HCT116 (cell line): ENCODE data around the gene NME2. TPM values are rescaled to one million over a fixed set of nuclear protein-coding genes. Genes with fewer than 3 reads are reported as not detected.

ENCODE experiments used
- ATAC-seq: fragments of 200-7000 bp; cut with Tn5 transposase; 2 replicates; pipeline ENCODE4 v1.9.1; 2020; ENCODE audit warnings: mild to moderate bottlenecking, moderate library complexity
- BruUV-seq: library from RNA; stranded (reverse); fragments of 400-500 nt; replicated peaks from 2 replicates; lab custom pipeline; 2021; lab: Mats Ljungman, UMichigan
- CTCF ChIA-PET: fragments of 300-600 bp; sonication (Branson Sonifier 250); formaldehyde crosslinking; loops from one replicate; lab custom pipeline; 2021; ENCODE audit warnings: antibody characterized with exemption; lab: Charles Lee
- POLR2A ChIA-PET: fragments of 300-600, 350-600 bp; sonication (Branson Sonifier 250); formaldehyde crosslinking; loops from one replicate; lab custom pipeline; 2021; ENCODE audit warnings: antibody characterized with exemption; lab: Charles Lee
- RAD21 ChIA-PET, 2 experiments: fragments of 300-600 bp; sonication (Branson Sonifier 250); formaldehyde crosslinking; loops; one replicate each; lab custom pipeline; 2023; ENCODE audit warnings: low total read pairs in 2 of 2; ENCODE audit not compliant: uncharacterized antibody in 2 of 2, unreplicated experiment in 2 of 2, low non-redundant PET in 1 of 2; lab: Charles Lee
- DNase-seq: peaks from one replicate; pipeline ENCODE4 v3.0.0-alpha.2; 2010; ENCODE audit warnings: low read depth, low spot score
- H2AFZ ChIP-seq: fragments of 200-600 bp; shearing (Covaris generic), sonication (generic); 2 replicates; pipeline ENCODE4 v1.6.1; 2017; ENCODE audit warnings: low read depth, mixed run types, mixed read lengths, antibody characterized with exemption, low read length; ENCODE audit not compliant: poor library complexity, severe bottlenecking
- H3K27ac ChIP-seq: 2 replicates; pipeline ENCODE4 v1.5.1; 2012; ENCODE audit warnings: low read depth, low read length
- H3K27me3 ChIP-seq: fragments of 200-600 bp; sonication (generic); 2 replicates; pipeline ENCODE4 v1.6.1; 2016; ENCODE audit warnings: mixed run types, low read length, mixed read lengths; ENCODE audit not compliant: insufficient read depth
- H3K36me3 ChIP-seq, 2 experiments: fragments of 200-500 bp in 1 of 2; fragments of 200-600 bp in 1 of 2; sonication (Bioruptor generic) in 1 of 2; sonication (generic) in 1 of 2; 2 replicates each; pipeline versions ENCODE4 v1.5.1 to v1.6.1; 2014 to 2016; ENCODE audit warnings: low read length in 2 of 2, inconsistent platforms in 1 of 2, mixed read lengths in 1 of 2, mixed run types in 1 of 2; ENCODE audit not compliant: insufficient read depth in 2 of 2, control insufficient read depth in 1 of 2
- H3K4me1 ChIP-seq, 2 experiments: fragments of 200-600 bp in 1 of 2; sonication (generic) in 1 of 2; 2 replicates each; pipeline versions ENCODE4 v1.5.1 to v1.6.1; 2012 to 2017; ENCODE audit warnings: low read length in 2 of 2, inconsistent platforms in 1 of 2, mild to moderate bottlenecking in 1 of 2, mixed read lengths in 1 of 2, mixed run types in 1 of 2, moderate library complexity in 1 of 2; ENCODE audit not compliant: insufficient read depth in 2 of 2, control insufficient read depth in 1 of 2
- H3K4me2 ChIP-seq: fragments of 200-600 bp; sonication (generic); 2 replicates; pipeline ENCODE4 v1.6.1; 2017; ENCODE audit warnings: mixed run types, low read length, mixed read lengths
- H3K4me3 ChIP-seq, 2 experiments: fragments of 200-600 bp in 1 of 2; sonication (generic) in 1 of 2; replicated peaks in 1 of 2; 2 replicates each; pipeline ENCODE4 v1.5.1; 2011 to 2016; ENCODE audit warnings: low read length in 2 of 2, control low read depth in 1 of 2, low read depth in 1 of 2, mild to moderate bottlenecking in 1 of 2, mixed read lengths in 1 of 2, mixed run types in 1 of 2
- H3K79me2 ChIP-seq: fragments of 200-600 bp; sonication (generic); 2 replicates; pipeline ENCODE4 v1.6.1; 2017; ENCODE audit warnings: mild to moderate bottlenecking, mixed run types, low read length, moderate library complexity, mixed read lengths; ENCODE audit not compliant: insufficient read depth
- H3K9ac ChIP-seq: fragments of 200-600 bp; sonication (generic); 2 replicates; pipeline ENCODE4 v1.6.1; 2016; ENCODE audit warnings: low read length, mixed read lengths
- H3K9me2 ChIP-seq: fragments of 200-600 bp; sonication (generic), shearing (Covaris generic); 2 replicates; pipeline ENCODE4 v1.6.1; 2017; ENCODE audit warnings: mixed run types, mild to moderate bottlenecking, moderate library complexity; ENCODE audit not compliant: insufficient read depth
- H3K9me3 ChIP-seq, 2 experiments: fragments of 200-500 bp in 1 of 2; fragments of 200-600 bp in 1 of 2; sonication (Bioruptor generic) in 1 of 2; sonication (generic) in 1 of 2; 2 replicates each; pipeline ENCODE4 v1.6.1; 2014 to 2017; ENCODE audit warnings: low read length in 2 of 2, mixed read lengths in 2 of 2, inconsistent platforms in 1 of 2, low read depth in 1 of 2, mild to moderate bottlenecking in 1 of 2, mixed run types in 1 of 2, moderate library complexity in 1 of 2; ENCODE audit not compliant: control insufficient read depth in 1 of 2, insufficient read depth in 1 of 2
- H4K20me1 ChIP-seq: fragments of 200-600 bp; sonication (generic), shearing (Covaris generic); 2 replicates; pipeline ENCODE4 v1.6.1; 2017; ENCODE audit warnings: mixed run types, mild to moderate bottlenecking, moderate library complexity; ENCODE audit not compliant: insufficient read depth
- ATF3 ChIP-seq: IDR thresholded peaks from 2 replicates; pipeline ENCODE4 v1.6.1; 2012
- CBX3 ChIP-seq: IDR thresholded peaks from 2 replicates; pipeline ENCODE4 v1.6.1; 2012; ENCODE audit warnings: low read depth
- CTCF ChIP-seq, 3 experiments: fragments of 200-600 bp in 1 of 3; sonication (generic) in 1 of 3; IDR thresholded peaks in 2 of 3; conservative IDR thresholded peaks in 1 of 3; 2 replicates each; pipeline ENCODE4 v1.5.1; 2012 to 2017; ENCODE audit warnings: low read depth in 2 of 3, low read length in 2 of 3, antibody characterized with exemption in 1 of 3, borderline replicate concordance in 1 of 3, control low read depth in 1 of 3, mild to moderate bottlenecking in 1 of 3, mixed read lengths in 1 of 3, mixed run types in 1 of 3, moderate library complexity in 1 of 3; ENCODE audit not compliant: insufficient read depth in 1 of 3
- EGR1 ChIP-seq: IDR thresholded peaks from 2 replicates; pipeline ENCODE4 v1.6.1; 2012; ENCODE audit warnings: low read depth
- ELF1 ChIP-seq: IDR thresholded peaks from 2 replicates; pipeline ENCODE4 v1.6.1; 2012; ENCODE audit warnings: low read depth, borderline replicate concordance
- FOSL1 ChIP-seq: IDR thresholded peaks from 2 replicates; pipeline ENCODE4 v1.6.1; 2012; ENCODE audit warnings: low read depth
- MAX ChIP-seq: IDR thresholded peaks from 2 replicates; pipeline ENCODE4 v1.6.1; 2012
- POLR2AphosphoS5 ChIP-seq: IDR thresholded peaks from 2 replicates; pipeline ENCODE4 v1.6.1; 2011; ENCODE audit warnings: mild to moderate bottlenecking, low read depth, low read length, moderate library complexity
- REST ChIP-seq: IDR thresholded peaks from 2 replicates; pipeline ENCODE4 v1.6.1; 2012; ENCODE audit warnings: low read depth
- SP1 ChIP-seq: IDR thresholded peaks from 2 replicates; pipeline ENCODE4 v1.6.1; 2012; ENCODE audit warnings: low read depth
- SRF ChIP-seq: IDR thresholded peaks from 2 replicates; pipeline ENCODE4 v1.6.1; 2012; ENCODE audit warnings: low read depth
- YY1 ChIP-seq: IDR thresholded peaks from 2 replicates; pipeline ENCODE4 v1.6.1; 2011; ENCODE audit warnings: low read length, low read depth, moderate library complexity, mild to moderate bottlenecking; ENCODE audit not compliant: insufficient replicate concordance; ENCODE audit errors: extremely low read depth
- ZBTB33 ChIP-seq: IDR thresholded peaks from 2 replicates; pipeline ENCODE4 v1.6.1; 2011; ENCODE audit warnings: mild to moderate bottlenecking, low read length, moderate library complexity; ENCODE audit not compliant: insufficient replicate concordance; ENCODE audit errors: extremely low read depth
- ZFX ChIP-seq: fragments of 450-650 bp; IDR thresholded peaks from 2 replicates; pipeline ENCODE4 v1.6.1; 2017
- ZNF274 ChIP-seq: fragments of 200-500 bp; sonication (Bioruptor generic); IDR thresholded peaks from 2 replicates; pipeline ENCODE4 v1.6.1; 2014; ENCODE audit warnings: mild to moderate bottlenecking, low read depth, low read length, inconsistent platforms
- intact Hi-C: fragments of 100-400 bp; cut with micrococcal nuclease; formaldehyde crosslinking; loops from 2 replicates; pipeline ENCODE4 v1.10.0; 2022
- total RNA-seq: library from RNA; stranded (reverse); gene quantifications from one replicate; pipeline ENCODE4 v1.2.1, GENCODE V29; 2021; ENCODE audit not compliant: unreplicated experiment

The NME2 gene
- total RNA-seq, 1 experiment from 2014 or later, result 1,287 TPM

- Histone ChIP-seq H3K9me3 (no peaks in the 10 kb centered on the region), H3K4me1 (peaks cover 39 to 54% of the 10 kb centered on the region in 2 experiments), H3K4me3 (peak within 1 kb of the TSS; percentile 91 to 92), H3K27ac (peak within 1 kb of the TSS; percentile 87), H2AFZ (no peak within 1 kb of the TSS), H3K27me3 (no peaks in the 10 kb centered on the region), H3K4me2 (peak within 1 kb of the TSS; percentile 89), H3K79me2 (peaks cover 45% of the 10 kb centered on the region), H3K9ac (peak within 1 kb of the TSS; percentile 95), H3K36me3 (no peaks in the 10 kb centered on the region), H3K9me2 (no peaks in the 10 kb centered on the region), H4K20me1 (peaks cover 17% of the 10 kb centered on the region; the same call in 1 of the 2 replicates)
- intact Hi-C loops, result loop anchor here (1.0 to 2.0 kb wide), 2 partner anchors 32 to 254 kb away; partner anchors contain the start of genes NME1 and TOB1
- DNase-seq (peak; percentile 95), ATAC-seq (peak; percentile 79)
- RAD21 ChIA-PET, result interaction anchor here (1.3 to 1.7 kb wide), 2 partner anchors 32 kb away, joined by 7 to 8 read pairs; partner anchors contain the start of gene NME1 (in 2 of the 2)
- POLR2A ChIA-PET, result interaction anchor here (0.5 to 3.5 kb wide), 20 partner anchors 8 to 473 kb away, joined by 3 to 24 read pairs (median 5); partner anchors contain the start of genes NME1, NME2 and TOB1
- TSS peak; percentile 25 for BruUV-seq
- CTCF ChIA-PET, result interaction anchor here (1.0 to 4.6 kb wide), 2 partner anchors 32 to 34 kb away, joined by 3 to 43 read pairs; partner anchors contain the start of gene NME1
- TF ChIP-seq CBX3 (peak; percentile 48; the same call in 1 of the 2 replicates), FOSL1 (no peak), ZBTB33 (peak; percentile 73), SP1 (peak; percentile 88), EGR1 (peak; percentile 43; the same call in 1 of the 2 replicates), ZNF274 (no peak), SRF (peak; percentile 70; the same call in 1 of the 2 replicates), YY1 (peak; percentile 87), POLR2AphosphoS5 (peak; percentile 81), ZFX (peak; percentile 69; the same call in 1 of the 2 replicates), ELF1 (no peak), ATF3 (no peak), MAX (peak; percentile 42; the same call in 1 of the 2 replicates), REST (no peak), CTCF (IDR thresholded peaks at IDR 0.05 in 2 of 3, conservative IDR thresholded peaks at IDR 0.05 in 1 of 3; ENCODE audit: borderline replicate concordance in 1 of 3, insufficient read depth in 1 of 3, low read depth in 2 of 3, low read length in 2 of 3) (no peak)
Measured at GRCh38 chr17:51120739-51121619, 45.2 kb upstream of the NME2 start, which contains the start of gene SPAG9. Gene SPAG9, minus strand, starts transcription at chr17:51120868. Its CDS starts 212 bp downstream, at chr17:51120656.
